GM12891 (cell line): ENCODE measurements around the gene MAP3K9.

Source experiments
- DNase-seq: peaks from one replicate; pipeline ENCODE4 v3.0.0; 2011; ENCODE audit warnings: low spot score; ENCODE audit not compliant: insufficient read length
- FAIRE-seq: peaks from 2 replicates; lab custom pipeline; 2011; peaks lifted over from hg19 to GRCh38; lab: Jason Lieb, UNC
- PAX5 ChIP-seq: IDR thresholded peaks from 2 replicates; pipeline ENCODE4 v1.6.1; 2011; ENCODE audit warnings: low read length, moderate library complexity, mild to moderate bottlenecking; ENCODE audit not compliant: insufficient read depth, severe bottlenecking
- POLR2A ChIP-seq: IDR thresholded peaks from 2 replicates; pipeline ENCODE4 v1.6.1; 2011; ENCODE audit warnings: low read depth, low read length, control low read depth
- POLR2AphosphoS5 ChIP-seq: IDR thresholded peaks from 2 replicates; pipeline ENCODE4 v1.6.1; 2011; ENCODE audit warnings: low read depth, low read length, control low read depth
- POU2F2 ChIP-seq: IDR thresholded peaks from 2 replicates; pipeline ENCODE4 v1.6.1; 2011; ENCODE audit warnings: low read depth, mild to moderate bottlenecking, control low read depth, low read length, moderate library complexity
- SPI1 ChIP-seq: IDR thresholded peaks from 2 replicates; pipeline ENCODE4 v1.6.1; 2011; ENCODE audit warnings: low read depth, low read length, control low read depth
- TAF1 ChIP-seq: IDR thresholded peaks from 2 replicates; pipeline ENCODE4 v1.6.1; 2011; ENCODE audit warnings: low read depth, low read length, control low read depth

Gene MAP3K9

DNA sequence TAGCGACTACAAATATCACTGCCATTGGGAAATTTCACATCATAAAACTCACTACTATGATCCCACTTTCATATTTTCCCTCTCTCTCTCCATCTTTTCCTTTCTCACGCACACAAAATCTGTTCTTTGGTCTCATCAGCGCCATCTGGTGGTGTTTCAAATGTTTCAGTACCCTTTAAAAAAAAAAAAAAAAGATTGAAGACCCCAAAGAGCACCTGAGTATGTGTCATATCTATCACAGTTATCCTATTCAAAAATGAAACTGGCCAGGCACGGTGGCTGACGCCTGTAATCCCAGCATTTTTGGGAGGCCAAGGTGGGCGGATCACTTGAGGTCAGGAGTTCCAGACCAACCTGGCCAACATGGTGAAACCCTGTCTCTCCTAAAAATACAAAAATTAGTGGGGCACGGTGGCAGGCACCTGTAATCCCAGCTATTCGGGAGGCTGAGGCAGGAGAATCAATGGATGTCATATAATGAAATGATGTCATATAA lies 95.2 kb downstream of the MAP3K9 start:
- TF ChIP-seq POLR2A (no peak), POU2F2 (no peak), TAF1 (no peak), POLR2AphosphoS5 (no peak), PAX5 (no peak), SPI1 (no peak)
- DNase-seq (no peak), FAIRE-seq (peak; percentile 73)

DNA sequence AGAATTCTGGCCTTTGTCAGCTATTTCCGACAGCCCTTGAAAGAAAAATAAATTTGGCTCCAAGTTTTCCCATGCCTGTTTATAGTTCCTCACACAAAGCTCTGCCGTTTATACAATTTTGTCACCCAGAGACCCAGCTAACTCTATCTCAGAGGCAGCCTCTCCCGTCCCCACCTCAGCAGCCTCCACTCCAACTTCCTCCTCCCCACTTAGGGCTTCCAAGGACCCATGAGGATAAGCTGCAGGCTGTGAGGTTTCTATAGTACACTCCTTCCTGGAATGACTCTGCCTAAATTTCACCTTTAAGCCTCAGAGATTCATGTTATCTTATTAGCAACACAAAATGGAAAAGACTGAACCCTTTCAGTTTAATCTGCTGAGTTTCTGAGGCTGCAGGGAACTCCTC lies 95.8 kb downstream of the MAP3K9 start:
- DNase-seq: no peak
- FAIRE-seq: no peak

DNA sequence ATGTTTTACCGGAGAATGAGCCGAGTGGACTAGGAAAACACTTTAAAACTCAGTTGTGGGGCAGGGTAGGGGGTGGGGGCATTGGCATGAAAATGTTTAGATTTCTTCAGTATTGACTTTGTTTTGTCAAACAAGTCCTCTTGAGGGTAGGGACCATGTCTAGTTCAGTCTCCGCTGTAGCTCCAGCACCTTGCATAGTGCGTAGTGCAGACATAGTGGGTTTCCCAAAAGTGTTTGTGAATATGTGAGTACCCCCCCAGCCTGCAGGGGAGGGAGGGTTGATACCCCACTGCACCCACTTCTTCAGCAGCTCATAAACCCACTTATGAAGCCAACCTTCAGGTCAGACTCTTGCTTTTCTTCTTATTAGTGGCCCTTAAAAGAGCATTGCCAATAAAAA lies 96.2 kb downstream of the MAP3K9 start:
- TF ChIP-seq POU2F2 (no peak), TAF1 (no peak), POLR2AphosphoS5 (no peak), POLR2A (no peak), PAX5 (no peak), SPI1 (no peak)
- FAIRE-seq (no peak), DNase-seq (no peak)

More for the DNA sequence above, 95.8 kb downstream of the MAP3K9 start:
- TF ChIP-seq POLR2A (no peak), POU2F2 (no peak), SPI1 (no peak), PAX5 (no peak), TAF1 (no peak), POLR2AphosphoS5 (no peak)

DNA sequence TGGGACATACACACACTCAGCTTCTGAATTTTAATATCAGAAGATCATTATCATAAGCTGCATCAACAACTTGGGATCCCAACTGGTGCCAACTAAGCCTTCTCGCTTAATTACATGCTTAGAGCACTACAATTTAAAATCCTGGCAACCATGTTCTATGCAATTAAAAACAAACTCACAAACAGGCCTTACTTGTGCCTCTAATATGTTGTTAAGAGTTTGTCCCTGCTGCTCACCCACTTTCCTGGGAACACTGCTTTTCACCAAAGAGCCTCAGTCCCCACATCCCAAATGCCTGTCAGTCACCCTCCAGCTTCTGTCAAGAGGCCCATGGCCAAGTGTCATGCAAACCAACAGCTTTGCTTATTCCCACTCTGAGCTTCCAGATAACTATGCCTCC lies 97.9 kb downstream of the MAP3K9 start:
- DNase-seq (no peak), FAIRE-seq (no peak)
- TF ChIP-seq PAX5 (no peak), TAF1 (no peak), POU2F2 (no peak), POLR2AphosphoS5 (no peak), SPI1 (no peak), POLR2A (no peak)

DNA sequence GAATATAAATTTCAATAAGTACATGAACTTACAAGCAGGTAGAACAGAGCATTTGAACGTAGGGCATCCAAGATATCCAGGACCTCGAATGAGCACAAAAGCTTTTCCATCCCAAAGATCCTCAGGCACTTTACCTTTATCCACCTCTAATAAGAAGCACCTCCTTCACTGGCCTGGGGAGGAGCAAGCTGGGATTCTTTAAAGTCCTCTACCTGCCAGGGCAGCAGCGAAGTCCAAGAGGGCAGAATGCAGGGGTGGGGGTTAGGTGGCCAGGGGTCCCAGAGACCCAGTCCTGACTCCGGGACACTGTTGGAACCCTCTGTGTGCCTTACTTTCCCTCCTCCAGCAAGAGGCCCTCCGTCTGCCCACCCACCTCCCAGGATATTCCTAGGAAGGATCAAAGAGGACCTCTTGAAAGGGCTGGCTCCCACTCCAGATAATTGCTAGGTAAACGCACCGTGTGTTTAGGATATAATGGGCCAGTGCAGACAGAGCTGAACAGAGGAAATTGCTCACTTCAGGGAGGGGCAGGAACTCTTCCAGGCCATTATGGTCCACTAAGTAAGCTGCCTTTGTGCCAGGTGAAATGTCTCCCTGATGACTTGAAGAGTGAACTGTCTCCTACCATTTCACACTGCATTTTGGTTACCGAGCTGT lies 99.5 kb downstream of the MAP3K9 start:
- DNase-seq (no peak), FAIRE-seq (no peak)
- TF ChIP-seq TAF1 (no peak), SPI1 (no peak), POU2F2 (no peak), POLR2A (no peak), POLR2AphosphoS5 (no peak), PAX5 (no peak)

DNA sequence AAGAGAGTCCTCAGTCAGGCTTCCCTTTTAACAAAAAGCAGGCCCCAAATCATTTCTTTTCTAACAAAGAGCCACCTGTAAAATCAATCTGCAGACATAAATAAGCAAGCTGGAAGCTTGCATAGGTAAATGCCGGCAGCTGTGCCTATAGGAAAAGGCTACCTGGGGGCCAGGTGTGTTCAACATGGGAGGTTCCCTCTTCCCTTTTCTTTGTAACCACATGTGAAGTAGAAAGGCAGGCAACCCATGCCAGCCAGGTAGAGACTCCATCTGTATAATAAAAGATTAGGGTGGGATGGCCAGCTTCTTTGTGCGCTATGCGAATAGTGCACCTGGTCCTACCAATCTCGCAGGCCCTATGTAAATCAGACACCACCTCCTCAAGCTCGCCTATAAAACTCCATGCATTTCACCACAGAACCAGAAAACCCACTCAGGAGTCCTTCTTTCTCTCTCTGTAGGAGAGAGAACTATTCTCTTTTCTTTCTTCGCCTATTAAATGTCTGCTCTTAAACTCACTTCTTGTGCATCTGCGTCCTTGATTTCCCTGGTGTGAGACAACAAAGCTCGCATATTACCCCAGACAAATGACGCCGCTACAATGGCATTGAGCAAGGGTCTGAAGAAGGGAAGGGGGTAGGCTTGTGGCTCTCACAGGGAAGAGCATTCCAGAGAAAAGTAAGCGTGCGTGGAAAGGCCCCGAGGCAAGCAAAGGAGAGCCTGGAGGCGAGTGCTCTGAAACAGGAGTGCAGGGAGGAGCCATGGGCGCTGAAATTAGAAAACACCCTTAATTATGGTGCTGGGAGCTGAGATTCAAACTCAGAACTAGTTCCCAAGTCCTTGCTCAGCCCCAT lies 100.4 kb downstream of the MAP3K9 start:
- no peak for TF ChIP-seq POU2F2
- TF ChIP-seq TAF1: no peak
- TF ChIP-seq POLR2A: no peak
- TF ChIP-seq PAX5: no peak
- TF ChIP-seq POLR2AphosphoS5: no peak
- no peak for TF ChIP-seq SPI1
- FAIRE-seq (no peak), DNase-seq (no peak)

DNA sequence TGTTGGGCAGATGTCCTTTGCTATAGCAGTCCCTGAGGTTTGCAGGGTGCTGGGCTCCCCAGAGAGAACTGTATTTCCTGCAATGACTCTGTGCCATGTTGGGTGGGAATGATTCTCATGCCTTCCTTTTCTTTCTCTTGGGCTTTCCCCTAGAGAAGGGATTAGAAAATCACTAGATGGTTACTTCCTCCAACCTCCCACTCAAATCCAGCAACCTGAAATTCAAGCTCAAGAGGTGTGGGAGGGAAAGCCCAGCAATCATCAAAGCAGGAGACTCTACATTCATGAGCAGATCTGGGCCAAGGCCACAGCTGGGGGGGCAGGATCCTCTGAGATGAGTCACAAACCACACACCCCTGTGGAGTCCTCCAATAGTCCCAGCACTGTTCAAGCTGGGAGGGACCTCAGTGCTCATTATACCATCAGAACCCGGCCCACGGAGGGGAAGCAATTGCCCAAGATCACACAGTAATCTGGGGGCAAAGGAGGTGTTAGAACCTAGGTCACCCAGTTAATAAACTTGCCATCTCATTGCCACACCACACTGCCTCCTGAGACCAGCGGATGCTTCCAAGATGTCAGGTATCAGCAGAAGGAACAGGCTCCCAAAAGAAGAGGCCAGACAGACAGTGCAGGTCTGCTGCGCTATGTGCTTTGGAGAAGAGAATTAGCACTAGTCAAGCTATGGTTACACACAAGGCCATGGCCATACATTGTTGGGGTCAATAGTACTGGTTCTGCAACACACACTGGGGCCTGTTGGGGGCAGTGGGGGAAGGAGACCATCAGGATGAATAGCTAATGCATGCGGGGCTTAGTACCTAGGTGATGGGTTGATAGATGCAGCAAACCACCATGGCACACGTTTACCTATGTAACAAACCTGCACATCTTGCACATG lies 101.9 kb downstream of the MAP3K9 start:
- DNase-seq: no peak
- peak; percentile 5 for FAIRE-seq
- no peak for TF ChIP-seq POLR2A
- no peak for TF ChIP-seq POU2F2
- TF ChIP-seq TAF1: no peak
- no peak for TF ChIP-seq PAX5
- TF ChIP-seq POLR2AphosphoS5: no peak
- TF ChIP-seq SPI1: no peak

DNA sequence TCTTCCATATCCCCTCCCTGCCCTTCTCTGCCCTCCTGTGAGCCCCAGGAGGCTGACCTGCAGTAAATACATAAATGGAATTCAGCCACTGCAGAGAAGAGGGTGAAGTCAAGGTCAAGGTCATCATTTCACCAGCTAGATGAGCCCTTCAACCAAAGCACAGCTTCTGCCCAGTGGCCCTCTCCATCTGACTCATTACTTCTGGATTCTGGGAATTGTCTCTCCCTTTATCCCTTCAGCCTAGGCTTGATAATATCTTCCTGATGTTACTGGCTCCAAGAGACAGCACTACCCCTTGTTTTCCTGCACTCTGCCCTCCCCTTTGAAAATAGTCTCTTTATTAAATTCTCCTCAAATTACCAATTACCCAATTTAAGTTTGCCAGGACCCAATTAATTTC lies 103.1 kb downstream of the MAP3K9 start:
- DNase-seq (no peak), FAIRE-seq (peak; percentile 50)
- TF ChIP-seq TAF1 (no peak), POU2F2 (no peak), SPI1 (no peak), POLR2AphosphoS5 (no peak), PAX5 (no peak), POLR2A (no peak)
